ENCODE measurements around the gene SV2B. TPM values are rescaled to one million over a fixed set of nuclear protein-coding genes. Genes with fewer than 3 reads are reported as not detected.

SV2B gene
- total and polyA plus RNA-seq, 2 experiments from 2014 or later: 0.06 to 0.76 TPM

DNA sequence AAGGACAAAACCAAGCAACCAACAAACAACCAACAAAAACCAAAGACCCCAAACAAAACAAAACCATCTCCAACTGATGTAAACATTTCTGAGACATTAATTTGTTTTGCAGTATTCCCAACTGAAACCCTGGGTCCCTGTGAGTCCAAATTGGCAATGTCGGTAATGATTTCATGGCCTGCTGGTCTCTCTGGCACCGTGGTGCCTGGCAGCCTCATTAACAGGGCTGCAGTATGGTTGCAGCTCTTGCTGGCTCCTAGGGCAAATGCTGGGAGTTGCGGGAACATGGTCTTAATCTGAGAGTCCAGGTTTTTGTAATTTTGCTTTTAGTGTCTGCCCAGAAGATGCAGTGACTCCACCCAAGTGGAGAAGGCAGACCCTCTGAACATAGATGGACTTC is 128.3 kb downstream of the SV2B start:
- no peaks in the 10 kb centered on the region for H3K36me3 Mint-ChIP-seq (ENCODE audit: low read depth)
- Histone ChIP-seq H3K27me3 (ENCODE audit: insufficient read depth) (no peaks in the 10 kb centered on the region), H3K36me3 (ENCODE audit: insufficient read depth) (no peaks in the 10 kb centered on the region), H3K9me2 (ENCODE audit: insufficient read depth) (no peaks in the 10 kb centered on the region), H3K4me1 (ENCODE audit: insufficient read depth) (no peaks in the 10 kb centered on the region), H3K4me3 (no peak overlapping the region), H4K20me1 (replicated peaks; ENCODE audit: insufficient read depth) (no peaks in the 10 kb centered on the region), H3F3A (replicated peaks; ENCODE audit: low read depth) (no peaks in the 10 kb centered on the region), H3K27ac (ENCODE audit: low read depth) (no peak overlapping the region), H2AFZ (no peak overlapping the region), H3K79me2 (replicated peaks; ENCODE audit: insufficient read depth) (no peaks in the 10 kb centered on the region), H3K4me2 (no peak overlapping the region)
- no peak for TF ChIP-seq NANOG (IDR thresholded peaks at IDR 0.05; ENCODE audit: borderline replicate concordance)
- TF ChIP-seq ZNF114 (CRISPR knock-in tag; IDR thresholded peaks at IDR 0.05): no peak
- TF ChIP-seq ZNF331 (CRISPR knock-in tag; IDR thresholded peaks at IDR 0.05; ENCODE audit: low read depth): no peak
- TF ChIP-seq EZH2phosphoT487 (IDR thresholded peaks at IDR 0.05; ENCODE audit: unreplicated experiment): no peak
- TF ChIP-seq POLR2AphosphoS5 (IDR thresholded peaks at IDR 0.05; ENCODE audit: low read depth): no peak
- no peak for TF ChIP-seq EZH2 (IDR thresholded peaks at IDR 0.05; ENCODE audit: low read depth, unreplicated experiment)
- TF ChIP-seq, protein P1, sequence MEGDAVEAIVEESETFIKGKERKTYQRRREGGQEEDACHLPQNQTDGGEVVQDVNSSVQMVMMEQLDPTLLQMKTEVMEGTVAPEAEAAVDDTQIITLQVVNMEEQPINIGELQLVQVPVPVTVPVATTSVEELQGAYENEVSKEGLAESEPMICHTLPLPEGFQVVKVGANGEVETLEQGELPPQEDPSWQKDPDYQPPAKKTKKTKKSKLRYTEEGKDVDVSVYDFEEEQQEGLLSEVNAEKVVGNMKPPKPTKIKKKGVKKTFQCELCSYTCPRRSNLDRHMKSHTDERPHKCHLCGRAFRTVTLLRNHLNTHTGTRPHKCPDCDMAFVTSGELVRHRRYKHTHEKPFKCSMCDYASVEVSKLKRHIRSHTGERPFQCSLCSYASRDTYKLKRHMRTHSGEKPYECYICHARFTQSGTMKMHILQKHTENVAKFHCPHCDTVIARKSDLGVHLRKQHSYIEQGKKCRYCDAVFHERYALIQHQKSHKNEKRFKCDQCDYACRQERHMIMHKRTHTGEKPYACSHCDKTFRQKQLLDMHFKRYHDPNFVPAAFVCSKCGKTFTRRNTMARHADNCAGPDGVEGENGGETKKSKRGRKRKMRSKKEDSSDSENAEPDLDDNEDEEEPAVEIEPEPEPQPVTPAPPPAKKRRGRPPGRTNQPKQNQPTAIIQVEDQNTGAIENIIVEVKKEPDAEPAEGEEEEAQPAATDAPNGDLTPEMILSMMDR (conservative IDR thresholded peaks at IDR 0.05; ENCODE audit: low read depth in 2 of 2): no peak
- TF ChIP-seq, protein P2, sequence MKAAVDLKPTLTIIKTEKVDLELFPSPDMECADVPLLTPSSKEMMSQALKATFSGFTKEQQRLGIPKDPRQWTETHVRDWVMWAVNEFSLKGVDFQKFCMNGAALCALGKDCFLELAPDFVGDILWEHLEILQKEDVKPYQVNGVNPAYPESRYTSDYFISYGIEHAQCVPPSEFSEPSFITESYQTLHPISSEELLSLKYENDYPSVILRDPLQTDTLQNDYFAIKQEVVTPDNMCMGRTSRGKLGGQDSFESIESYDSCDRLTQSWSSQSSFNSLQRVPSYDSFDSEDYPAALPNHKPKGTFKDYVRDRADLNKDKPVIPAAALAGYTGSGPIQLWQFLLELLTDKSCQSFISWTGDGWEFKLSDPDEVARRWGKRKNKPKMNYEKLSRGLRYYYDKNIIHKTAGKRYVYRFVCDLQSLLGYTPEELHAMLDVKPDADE (IDR thresholded peaks at IDR 0.05): no peak
- TF ChIP-seq, protein P3, sequence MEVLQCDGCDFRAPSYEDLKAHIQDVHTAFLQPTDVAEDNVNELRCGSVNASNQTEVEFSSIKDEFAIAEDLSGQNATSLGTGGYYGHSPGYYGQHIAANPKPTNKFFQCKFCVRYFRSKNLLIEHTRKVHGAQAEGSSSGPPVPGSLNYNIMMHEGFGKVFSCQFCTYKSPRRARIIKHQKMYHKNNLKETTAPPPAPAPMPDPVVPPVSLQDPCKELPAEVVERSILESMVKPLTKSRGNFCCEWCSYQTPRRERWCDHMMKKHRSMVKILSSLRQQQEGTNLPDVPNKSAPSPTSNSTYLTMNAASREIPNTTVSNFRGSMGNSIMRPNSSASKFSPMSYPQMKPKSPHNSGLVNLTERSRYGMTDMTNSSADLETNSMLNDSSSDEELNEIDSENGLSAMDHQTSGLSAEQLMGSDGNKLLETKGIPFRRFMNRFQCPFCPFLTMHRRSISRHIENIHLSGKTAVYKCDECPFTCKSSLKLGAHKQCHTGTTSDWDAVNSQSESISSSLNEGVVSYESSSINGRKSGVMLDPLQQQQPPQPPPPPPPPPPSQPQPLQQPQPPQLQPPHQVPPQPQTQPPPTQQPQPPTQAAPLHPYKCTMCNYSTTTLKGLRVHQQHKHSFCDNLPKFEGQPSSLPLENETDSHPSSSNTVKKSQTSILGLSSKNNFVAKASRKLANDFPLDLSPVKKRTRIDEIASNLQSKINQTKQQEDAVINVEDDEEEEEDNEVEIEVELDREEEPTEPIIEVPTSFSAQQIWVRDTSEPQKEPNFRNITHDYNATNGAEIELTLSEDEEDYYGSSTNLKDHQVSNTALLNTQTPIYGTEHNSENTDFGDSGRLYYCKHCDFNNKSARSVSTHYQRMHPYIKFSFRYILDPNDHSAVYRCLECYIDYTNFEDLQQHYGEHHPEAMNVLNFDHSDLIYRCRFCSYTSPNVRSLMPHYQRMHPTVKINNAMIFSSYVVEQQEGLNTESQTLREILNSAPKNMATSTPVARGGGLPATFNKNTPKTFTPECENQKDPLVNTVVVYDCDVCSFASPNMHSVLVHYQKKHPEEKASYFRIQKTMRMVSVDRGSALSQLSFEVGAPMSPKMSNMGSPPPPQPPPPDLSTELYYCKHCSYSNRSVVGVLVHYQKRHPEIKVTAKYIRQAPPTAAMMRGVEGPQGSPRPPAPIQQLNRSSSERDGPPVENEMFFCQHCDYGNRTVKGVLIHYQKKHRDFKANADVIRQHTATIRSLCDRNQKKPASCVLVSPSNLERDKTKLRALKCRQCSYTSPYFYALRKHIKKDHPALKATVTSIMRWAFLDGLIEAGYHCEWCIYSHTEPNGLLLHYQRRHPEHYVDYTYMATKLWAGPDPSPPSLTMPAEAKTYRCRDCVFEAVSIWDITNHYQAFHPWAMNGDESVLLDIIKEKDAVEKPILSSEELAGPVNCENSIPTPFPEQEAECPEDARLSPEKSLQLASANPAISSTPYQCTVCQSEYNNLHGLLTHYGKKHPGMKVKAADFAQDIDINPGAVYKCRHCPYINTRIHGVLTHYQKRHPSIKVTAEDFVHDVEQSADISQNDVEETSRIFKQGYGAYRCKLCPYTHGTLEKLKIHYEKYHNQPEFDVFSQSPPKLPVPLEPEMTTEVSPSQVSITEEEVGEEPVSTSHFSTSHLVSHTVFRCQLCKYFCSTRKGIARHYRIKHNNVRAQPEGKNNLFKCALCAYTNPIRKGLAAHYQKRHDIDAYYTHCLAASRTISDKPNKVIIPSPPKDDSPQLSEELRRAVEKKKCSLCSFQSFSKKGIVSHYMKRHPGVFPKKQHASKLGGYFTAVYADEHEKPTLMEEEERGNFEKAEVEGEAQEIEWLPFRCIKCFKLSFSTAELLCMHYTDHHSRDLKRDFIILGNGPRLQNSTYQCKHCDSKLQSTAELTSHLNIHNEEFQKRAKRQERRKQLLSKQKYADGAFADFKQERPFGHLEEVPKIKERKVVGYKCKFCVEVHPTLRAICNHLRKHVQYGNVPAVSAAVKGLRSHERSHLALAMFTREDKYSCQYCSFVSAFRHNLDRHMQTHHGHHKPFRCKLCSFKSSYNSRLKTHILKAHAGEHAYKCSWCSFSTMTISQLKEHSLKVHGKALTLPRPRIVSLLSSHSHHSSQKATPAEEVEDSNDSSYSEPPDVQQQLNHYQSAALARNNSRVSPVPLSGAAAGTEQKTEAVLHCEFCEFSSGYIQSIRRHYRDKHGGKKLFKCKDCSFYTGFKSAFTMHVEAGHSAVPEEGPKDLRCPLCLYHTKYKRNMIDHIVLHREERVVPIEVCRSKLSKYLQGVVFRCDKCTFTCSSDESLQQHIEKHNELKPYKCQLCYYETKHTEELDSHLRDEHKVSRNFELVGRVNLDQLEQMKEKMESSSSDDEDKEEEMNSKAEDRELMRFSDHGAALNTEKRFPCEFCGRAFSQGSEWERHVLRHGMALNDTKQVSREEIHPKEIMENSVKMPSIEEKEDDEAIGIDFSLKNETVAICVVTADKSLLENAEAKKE (CRISPR knock-in tag; IDR thresholded peaks at IDR 0.05): no peak
- no peak for TF ChIP-seq CREB1 (CRISPR knock-in tag; IDR thresholded peaks at IDR 0.05; ENCODE audit: low read depth)
- H3K27ac Mint-ChIP-seq: no peak overlapping the region
- peaks cover 7% of the 10 kb centered on the region for H3K27me3 Mint-ChIP-seq (ENCODE audit: insufficient read depth, low read depth, poor library complexity)
- H3K9me3 Mint-ChIP-seq: no peaks in the 10 kb centered on the region
- DNase-seq (ENCODE audit: low spot score) (no peak), ATAC-seq (no peak)
- H3K4me3 Mint-ChIP-seq: no peak overlapping the region
- peaks cover 9% of the 10 kb centered on the region for H3K4me1 Mint-ChIP-seq
